HG02623 (cell line): ENCODE data around the gene TWIST2.

Source experiments
- ATAC-seq: cut with Tn5 transposase; IDR thresholded peaks from one replicate; pipeline ENCODE4 v1.9.1; 2021; ENCODE audit warnings: moderate library complexity; ENCODE audit not compliant: unreplicated experiment

Gene TWIST2

DNA sequence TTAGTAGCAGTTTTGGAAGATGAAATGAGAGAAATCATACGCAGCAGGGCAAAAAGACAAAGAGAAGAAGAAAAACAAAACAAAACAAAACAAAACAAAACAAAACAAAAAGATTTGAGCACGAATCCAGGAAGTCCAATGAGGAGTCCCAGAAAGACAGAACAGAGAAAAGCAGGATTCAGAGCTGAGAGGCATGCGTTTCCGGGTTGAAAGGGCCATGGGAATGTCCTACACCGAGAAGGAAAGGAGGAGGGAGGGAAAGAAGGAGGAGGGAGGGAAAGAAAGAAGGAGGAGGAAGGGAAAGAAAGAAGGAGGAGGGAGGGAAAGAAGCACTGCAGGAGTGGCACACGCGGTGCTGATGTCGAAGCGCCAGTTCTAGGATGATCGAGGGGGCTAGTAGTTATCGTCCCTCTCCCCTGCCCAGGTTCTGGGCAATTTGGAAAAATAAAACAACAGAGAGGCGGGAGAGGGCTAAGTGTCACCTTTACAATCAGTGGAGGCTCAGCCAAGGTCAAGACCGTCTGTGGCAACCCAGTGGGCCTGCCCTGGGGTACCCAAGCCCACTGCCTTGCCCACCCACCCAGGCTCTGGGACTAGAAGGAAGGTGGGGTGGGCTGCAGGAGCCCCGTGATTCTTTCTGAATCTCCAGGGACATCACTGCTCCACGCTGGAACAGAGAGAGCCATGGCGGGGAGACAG, 68.4 kb downstream of the TWIST2 start:
- no peak for ATAC-seq

DNA sequence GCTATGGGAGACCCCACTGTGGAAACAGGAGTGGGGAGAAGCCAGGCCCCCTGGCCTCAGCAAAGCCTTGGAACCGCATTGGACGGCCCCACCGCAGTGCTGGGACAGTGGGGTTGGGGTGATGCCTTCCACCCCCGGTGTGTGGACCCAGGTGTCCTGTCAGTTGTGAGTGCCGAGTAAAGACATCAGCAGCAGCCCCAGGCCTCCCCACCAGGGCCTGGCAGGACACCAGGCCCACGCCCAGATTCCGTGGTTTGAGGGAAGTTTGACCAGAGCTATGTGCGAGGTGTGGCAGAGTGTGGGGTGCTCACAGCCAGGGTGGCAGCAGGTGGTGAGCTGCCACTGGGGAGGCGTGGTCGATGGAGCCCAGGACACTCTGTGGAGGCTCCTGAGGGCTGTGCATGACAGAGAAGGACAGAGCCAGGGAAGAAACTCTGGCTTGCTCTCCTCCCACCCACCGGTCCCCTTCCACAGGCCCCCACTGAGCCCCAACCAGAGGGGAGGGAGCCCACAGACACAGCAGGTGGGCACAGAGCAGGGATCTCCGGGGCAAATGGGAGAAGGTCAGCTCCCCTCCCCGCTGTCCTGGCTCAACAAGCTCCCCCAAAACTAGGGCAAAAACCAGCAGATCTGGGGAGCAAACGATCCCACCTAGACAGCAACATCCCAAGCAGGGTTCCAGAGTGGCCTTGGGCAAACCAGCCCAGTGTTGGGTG, 69.1 kb downstream of the TWIST2 start:
- ATAC-seq: no peak

DNA sequence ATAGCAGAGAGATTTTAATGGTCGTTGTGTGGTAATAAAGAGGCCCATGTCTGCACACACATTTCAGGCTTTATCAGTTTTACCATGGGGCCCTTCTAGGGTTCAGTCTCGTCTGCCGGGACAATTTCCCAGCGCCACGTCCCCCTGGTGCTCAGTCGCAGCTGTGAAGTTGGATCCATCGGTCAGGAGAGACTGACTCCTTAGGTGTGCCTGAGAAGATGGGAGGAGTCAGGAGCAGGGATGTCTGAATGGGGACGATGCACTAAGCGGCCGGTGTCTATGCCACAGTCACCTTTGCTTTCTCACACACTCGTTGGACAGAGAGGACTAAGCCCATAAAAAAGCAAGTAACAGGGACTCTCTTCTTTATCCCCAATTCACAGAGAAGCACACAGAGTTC, 71.4 kb downstream of the TWIST2 start:
- no peak for ATAC-seq

DNA sequence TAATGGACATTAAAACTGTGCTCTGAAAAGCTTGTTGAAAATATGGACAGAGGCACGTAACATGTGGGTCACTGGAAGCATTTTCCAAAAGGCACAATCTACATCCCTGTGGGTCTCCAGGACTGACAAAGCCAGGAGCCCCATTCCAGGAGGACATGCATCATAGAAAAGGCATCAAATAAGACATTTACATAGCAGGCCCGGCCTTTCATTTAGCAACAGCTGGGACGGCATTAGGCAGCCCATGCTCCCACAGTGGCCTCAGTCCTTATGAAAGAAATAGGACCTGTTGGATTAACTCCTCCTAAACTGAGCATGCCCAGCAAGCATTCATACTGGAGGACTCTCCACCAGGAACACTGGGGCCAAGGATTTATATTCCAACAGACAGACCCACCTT, 72.2 kb downstream of the TWIST2 start:
- ATAC-seq: no peak

DNA sequence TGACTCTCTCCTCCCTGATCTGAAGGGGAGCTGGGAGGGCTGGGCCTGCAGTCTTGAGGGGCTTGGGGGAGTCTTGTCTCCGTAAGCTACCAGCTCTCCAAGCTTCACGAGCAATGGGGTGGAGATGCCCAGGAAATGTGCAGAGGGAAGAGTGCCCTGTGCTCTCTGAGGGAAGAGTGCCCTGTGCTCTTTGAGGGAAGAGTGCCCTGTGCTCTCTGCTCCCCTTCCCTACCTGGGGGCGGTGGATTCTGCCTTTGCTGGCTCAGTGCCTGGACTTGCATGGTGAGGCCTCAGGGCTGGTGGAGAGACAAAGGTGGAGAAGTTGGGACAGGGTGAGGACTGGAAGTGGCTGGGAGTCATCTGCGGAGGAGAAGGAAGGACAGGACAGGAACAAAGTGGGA, 72.7 kb downstream of the TWIST2 start:
- no peak for ATAC-seq

DNA sequence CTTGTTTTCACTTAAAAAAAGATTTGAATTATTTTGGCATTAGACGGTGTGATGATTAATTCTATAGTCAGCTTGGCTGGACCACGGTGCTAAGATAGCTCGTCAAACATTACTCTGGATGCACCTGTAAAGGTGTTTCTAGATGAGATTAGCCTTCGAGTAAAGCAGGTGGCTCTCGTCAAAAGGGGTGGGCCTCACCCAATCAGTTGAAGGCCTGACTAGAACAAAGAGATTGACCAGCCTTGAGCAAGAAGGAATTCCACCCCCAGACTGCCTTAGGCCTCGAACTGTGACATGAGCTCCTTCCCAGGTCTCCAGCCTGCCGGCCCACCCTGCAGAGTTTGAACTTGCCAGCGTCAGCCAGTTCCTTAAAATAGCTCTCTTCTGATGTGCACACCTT, 73.4 kb downstream of the TWIST2 start:
- no peak for ATAC-seq

DNA sequence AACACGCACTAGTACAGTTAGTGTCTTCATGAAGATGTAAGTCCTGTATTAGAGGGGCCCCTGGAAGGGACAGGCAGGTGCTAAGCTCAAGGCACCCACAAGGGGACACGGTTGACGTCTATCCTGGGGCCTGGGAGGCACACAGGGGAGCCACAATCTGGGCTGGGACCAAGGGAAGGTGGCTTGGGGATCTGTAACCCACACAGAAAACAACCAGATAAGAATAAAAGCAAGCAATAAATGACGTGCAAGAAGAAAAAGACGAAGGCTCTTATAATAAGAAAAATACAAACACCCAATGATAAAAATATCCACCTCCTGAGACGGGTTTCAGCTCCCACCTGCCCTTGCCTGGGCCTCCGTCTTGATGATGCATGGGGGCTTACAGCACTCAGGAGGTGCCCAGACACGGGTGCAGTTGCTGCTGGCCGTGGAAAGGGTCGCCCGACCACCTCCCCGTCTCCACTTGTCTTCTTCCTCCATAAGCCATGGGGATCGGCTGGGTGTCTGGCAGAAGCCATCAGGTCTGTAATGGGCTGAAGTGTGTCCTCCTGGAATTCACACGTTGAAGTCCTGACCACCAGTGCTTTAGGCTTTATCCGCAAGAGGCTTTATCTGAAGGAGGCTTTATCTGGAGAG, 73.9 kb downstream of the TWIST2 start:
- no peak for ATAC-seq

DNA sequence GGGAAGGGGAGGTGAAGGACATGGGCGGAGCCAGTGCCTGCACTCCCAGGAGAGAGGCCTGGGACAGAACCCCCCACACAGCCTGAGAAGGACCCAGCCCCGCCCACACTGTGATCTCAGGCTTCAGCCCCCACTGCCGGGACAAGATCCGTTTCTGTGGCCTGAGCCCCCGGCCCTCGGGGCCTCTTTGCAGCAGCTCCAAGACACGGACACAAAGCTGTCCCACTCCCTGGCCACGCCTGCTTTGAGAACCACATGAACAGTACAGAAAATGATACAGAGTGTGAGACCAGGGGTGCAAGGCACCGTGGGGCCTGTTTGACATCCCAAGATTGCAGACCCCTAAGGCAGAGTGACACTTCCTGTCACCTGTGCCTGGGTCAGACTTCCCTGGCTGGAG, 74.5 kb downstream of the TWIST2 start:
- no peak for ATAC-seq

DNA sequence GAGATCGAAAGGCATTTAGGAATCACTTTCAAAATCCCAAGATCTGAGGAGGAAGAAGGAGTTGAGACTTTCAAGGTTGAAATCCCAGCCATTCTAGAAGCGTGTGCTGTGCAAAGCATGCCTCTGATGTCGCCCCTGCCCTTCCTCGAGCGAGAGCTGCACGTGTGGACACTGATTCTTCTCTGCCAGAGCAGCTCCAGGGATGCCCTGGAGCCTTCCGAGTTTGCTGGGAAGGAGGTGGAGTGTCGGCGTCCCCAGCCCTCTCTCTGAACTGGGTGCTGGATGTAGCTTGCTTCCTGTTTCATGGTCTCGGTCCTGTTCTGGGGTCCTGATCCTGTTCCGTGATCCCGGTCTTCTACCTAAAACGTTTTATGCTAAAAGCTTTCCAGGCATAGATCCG, 76.1 kb downstream of the TWIST2 start:
- no peak for ATAC-seq

DNA sequence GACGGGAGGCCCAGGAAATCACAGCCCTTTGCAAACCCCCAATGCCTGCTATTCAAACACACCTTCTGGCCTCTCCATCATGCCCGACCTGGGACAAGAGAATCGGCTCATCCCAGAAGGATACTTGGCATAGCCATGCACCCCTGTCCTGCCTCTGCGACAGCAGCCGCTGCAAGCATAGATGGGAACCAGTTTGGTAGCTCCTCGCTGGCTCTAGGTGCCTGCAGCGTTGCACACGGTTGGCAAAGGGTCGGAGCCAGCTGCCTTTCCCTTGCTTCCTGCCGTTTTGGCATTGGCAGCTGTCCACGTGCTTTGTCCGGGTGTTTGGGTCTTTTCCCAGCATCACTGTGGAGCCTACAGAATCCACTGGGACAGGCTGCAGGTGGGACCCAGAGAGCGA, 76.9 kb downstream of the TWIST2 start:
- no peak for ATAC-seq

DNA sequence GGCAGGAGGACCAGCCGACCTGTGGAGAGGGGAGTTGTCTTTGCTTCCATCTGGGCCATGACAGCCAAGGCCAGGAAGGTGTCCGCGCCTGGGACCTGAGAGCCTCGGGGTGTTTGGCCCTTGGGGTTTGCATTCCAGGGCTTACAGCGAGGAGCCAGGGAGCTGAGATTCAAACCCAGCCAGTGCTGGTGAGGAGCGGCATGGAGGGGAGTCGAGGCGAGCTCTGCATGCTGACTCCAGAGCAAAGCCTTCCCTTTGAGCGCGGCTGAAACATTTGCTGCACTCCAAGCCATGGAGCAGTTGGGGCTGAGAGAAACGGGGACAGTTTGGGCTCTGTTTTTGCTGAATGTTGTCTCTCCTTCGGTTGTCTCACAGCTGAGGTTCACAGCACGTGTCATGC, 77.4 kb downstream of the TWIST2 start:
- no peak for ATAC-seq

DNA sequence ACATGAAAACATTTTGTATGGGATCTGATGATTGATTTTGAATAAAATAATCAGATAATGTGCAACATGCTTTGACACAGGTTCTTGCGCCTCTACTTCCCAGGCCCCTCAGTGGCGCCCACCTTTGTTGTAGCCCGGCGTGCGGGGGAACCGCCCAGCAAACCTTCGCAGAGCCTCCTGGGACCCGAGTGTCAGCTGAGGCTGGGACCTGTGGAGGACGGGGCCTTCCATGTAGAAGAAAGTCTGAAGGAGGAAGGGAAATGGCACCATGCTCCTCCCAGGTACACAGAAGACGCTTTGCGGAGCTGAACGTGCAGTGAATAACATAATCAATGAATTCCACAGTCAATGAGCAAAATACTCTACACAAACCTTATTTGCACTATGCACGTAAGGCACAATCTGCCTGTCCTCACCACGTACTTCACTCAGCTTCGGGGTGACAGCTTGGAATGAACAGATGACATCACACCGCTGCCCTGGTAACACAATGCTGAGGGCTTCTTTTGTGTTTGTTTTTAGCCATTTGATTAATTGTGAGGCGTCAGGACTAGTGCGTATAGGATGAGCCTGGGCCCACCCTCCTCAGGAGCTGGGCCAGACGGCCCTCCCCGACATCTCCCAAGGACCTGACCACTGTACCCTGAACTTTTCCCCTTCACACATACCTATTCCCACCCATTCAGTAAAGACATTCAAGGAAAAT, 78.1 kb downstream of the TWIST2 start:
- no peak for ATAC-seq

DNA sequence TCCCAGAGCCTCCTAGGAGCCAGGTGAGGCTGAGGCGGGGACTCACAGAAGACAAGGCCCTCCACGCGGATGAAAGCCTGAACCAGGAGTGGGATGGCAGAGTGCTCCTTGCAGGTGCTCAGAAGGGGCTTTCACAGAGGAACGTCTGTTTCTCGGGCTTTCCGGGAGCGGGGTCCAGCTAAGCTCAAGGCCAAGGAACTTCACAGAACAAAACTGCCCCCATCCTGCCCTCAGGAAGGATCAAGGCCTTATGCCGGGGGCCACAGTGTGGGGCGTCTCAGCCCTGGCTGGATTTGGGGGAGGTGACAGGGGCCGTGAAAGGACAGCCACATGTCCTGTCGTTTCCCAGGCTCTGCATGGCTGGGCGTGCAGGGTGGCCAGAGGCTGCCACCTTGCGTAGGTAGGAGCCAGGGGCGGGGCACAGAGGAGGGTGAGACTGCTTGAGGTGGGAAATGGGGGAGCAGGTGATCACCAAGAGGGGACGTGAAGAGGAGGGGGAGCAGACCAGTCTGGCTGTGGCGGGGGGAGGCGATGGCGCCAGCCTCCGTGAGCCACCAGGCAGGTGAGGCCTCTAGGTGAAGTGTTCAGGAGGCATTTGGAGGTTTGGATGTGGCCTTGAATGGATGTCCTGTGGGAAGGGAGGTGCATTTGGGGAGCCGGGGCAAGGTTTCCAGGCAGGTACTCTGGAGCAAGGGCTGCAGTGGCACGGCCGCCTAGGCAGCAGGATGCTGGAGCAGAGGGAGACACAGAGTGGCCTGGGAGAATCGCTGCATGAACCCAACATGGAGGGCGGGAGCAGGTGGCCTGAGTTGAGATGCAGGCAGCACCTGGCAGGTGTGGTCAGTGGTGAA, 79.1 kb downstream of the TWIST2 start:
- ATAC-seq: no peak

DNA sequence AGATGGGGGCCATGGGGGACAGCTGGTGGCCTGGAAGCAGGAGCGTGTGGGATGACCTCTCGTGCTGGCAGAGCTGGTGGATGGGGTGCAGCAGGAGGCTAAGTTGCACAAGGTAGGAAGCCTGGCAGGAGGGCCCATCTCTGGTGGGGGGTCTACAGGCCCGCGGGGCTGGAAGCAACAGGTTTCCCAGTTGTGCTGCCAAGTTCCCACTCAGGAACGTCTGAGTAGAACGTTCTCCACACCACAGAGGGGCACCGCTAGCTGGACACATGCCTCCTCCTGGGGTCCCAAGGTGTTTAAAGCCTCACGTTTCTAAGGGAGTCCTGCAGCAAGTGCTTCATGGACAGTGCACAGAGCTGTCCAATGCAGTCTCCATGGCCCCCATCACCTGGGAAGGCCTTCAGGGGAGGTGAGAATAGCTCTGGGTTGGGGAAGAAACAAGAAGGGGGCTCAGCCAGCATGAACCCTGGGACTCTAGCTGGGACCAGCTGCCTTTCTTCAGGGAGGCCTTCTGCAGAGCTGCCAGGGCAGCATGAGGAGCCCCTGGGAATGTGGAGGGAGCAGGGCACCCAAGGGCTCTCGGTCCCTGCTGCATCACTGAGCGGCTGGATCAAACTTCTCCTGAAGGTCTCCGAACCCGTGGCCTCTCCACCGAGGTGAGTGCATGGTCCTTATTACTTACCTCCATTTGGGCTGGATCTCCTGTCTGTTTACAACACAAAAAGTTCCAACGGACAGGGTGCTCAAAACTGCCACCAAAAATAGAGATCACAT, 80.0 kb downstream of the TWIST2 start:
- no peak for ATAC-seq

DNA sequence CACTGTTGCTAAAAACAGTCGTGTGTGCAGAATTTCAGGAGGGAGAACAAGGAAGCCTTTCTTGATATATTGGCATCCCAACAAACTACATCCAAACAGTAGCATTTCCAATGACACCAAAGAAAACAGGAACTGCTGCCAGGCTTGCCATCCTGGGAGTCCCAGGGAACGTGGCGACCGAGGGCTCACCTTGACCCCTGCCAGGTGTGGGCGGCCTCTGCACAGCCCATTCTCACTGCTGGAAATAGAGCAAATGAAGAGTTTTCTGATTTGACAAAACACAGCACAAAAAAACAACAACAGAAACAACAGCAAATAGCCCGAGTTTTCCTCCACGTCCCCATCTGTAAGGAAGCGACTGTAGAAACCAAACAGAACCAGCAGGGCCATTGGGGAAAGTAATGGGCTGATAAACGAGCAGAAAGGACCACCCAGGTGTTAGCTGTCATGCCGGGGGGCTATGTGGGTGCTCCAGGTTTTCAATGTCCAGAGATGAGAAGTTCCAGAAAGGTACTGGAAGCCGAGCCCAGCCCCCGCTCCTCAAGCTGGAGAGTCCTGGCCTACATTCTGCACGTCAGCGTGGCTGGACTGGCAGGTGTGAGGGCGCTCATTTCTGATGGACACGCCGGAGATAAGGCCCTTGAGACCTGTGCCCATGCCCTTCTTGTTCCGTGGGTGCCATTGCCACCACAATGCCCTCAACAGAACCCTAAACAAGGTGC, 80.8 kb downstream of the TWIST2 start:
- no peak for ATAC-seq

DNA sequence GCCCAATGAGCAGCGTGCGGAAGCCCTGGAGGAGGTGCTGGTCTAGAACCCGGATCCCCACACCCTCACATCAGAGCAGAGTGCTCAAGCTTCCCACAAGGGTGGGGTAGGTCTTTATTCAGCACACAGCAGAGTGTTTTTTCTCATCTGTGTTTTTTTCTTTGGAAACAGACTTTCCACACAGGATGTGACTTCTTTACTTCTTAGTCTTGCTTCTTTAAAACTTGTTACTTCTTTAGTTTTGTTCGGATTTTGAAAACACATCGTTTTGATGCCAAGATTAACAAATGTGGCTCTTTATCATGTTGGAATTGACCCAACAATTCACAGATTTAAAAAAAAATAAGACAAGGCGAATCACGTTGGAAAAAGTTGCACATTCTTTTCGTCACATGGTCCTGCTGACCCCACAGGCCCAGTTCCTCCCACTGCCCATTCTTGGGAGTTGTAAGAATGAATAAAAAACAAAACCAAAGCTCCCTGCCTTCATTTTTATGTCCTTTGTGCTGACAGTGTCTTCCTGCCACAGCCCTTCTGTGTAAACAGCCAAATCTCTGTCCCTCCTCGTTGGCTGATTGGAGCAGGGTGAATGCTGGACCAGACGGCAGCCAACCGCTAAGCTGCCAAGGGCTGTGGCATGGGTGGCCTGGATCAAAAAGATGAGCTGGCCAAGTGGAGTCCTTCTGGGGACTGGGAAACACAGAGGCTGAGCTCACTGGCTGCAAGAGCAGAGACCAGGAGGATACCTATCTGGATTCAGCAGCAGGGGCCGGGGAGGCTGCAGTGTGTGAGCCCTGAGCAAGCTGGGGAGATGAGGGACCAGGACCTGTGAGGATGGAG, 81.6 kb downstream of the TWIST2 start:
- no peak for ATAC-seq

DNA sequence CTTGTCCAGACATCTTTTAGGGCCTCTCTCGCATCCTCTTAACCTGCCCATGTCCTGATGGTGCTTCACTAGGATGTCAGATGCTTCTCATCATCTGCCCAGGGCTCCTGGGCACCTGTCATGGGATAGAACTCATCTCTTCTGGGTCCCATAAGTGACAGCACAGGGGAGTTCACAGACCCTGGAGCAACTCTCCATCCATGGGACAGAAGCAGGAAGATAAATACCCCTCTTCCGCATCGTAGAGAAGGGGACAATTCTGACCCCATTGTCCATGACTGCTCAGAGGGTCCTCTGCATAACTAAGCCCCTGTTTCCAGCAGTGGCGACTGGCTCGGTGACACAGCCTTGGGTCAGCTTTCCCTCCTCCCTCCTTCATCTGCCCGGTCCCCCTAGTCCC, 82.3 kb downstream of the TWIST2 start:
- ATAC-seq: no peak
